DND-41 (cell line): ENCODE results near the gene FGF5.

Source experiments
- CTCF ChIP-seq: IDR thresholded peaks from 2 replicates; pipeline ENCODE4 v1.5.1; 2012; ENCODE audit warnings: borderline replicate concordance, low read length, moderate library complexity, mild to moderate bottlenecking; ENCODE audit not compliant: poor library complexity, severe bottlenecking; ENCODE audit errors: extremely low read depth
- EZH2 ChIP-seq: IDR thresholded peaks from 3 replicates; pipeline ENCODE4 v1.6.1; 2012; ENCODE audit warnings: borderline replicate concordance, low read depth, mild to moderate bottlenecking, moderate library complexity, low read length, inconsistent platforms; ENCODE audit not compliant: severe bottlenecking

GRCh38 chr4:80333121-80333520 is 66.7 kb downstream of the FGF5 start:
- TF ChIP-seq CTCF, result no peak
- TF ChIP-seq EZH2, result no peak
